Measurements from ENCODE around the gene SRL. TPM values are rescaled to one million over a fixed set of nuclear protein-coding genes. Genes with fewer than 3 reads are reported as not detected.

Gene SRL
- 1 to 10 TPM in 3 of 4 donors, under 1 TPM in 1; 0.83 to 2.2 (median 1.5) TPM for total RNA-seq

DNA sequence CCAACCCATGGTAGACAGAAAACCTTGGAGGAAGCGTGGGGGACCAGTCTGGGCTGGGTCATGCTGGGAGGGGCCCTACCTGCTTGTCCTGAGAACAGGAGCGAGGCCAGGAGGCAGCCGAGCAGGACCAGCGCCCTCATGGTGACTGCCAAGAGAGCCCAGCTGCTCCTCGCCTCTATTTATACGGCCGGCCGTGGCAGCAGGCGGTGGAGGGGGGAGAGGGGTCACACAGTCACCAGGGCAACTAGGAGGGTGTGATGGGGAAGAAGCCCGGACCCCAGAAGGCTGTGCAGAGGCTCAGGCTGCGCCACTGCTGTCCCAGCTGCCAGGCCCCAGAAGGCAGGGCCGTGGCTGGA is at the start of gene SRL:
Gene SRL, minus strand, starts transcription at position 153 of the 356 bp plus-strand sequence. Its CDS starts 13 bp downstream, at position 140.
- Histone ChIP-seq H3K4me1 (peaks cover 8 to 16% (median 12%) of the 10 kb centered on the region in 4 donors), H3K27me3 (no peaks in the 10 kb centered on the region), H3K36me3 (no peaks in the 10 kb centered on the region), H3K4me3 (no peak within 1 kb of the TSS), H3K27ac (replicated peaks in 1 of 4) (peak within 1 kb of the TSS in 1 of 4 donors; percentile 16), H3K9me3 (no peaks in the 10 kb centered on the region)
- TF ChIP-seq POLR2A (IDR thresholded peaks at IDR 0.05; ENCODE audit: low read depth) = no peak
- no peak for TF ChIP-seq POLR2AphosphoS5 (IDR thresholded peaks at IDR 0.05)
- TF ChIP-seq, protein P1, sequence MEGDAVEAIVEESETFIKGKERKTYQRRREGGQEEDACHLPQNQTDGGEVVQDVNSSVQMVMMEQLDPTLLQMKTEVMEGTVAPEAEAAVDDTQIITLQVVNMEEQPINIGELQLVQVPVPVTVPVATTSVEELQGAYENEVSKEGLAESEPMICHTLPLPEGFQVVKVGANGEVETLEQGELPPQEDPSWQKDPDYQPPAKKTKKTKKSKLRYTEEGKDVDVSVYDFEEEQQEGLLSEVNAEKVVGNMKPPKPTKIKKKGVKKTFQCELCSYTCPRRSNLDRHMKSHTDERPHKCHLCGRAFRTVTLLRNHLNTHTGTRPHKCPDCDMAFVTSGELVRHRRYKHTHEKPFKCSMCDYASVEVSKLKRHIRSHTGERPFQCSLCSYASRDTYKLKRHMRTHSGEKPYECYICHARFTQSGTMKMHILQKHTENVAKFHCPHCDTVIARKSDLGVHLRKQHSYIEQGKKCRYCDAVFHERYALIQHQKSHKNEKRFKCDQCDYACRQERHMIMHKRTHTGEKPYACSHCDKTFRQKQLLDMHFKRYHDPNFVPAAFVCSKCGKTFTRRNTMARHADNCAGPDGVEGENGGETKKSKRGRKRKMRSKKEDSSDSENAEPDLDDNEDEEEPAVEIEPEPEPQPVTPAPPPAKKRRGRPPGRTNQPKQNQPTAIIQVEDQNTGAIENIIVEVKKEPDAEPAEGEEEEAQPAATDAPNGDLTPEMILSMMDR (IDR thresholded peaks at IDR 0.05) = no peak
- no peak for TF ChIP-seq EP300 (IDR thresholded peaks at IDR 0.05)
- no CpG with 5 or more reads among the region's 12 CpGs for WGBS
- no peak for DNase-seq (ENCODE audit: extremely low spot score)
- intact Hi-C loops (cut with DNase I) = no loop called here

- Histone ChIP-seq H3K4me3 (no peak overlapping the region), H3K27me3 (no peaks in the 10 kb centered on the region), H3K36me3 (no peaks in the 10 kb centered on the region), H3K27ac (replicated peaks in 1 of 4) (peak overlapping the region in 2 of 4 donors; percentile 5 to 79), H3K4me1 (peaks cover 35 to 61% (median 48%) of the 10 kb centered on the region in 4 donors), H3K9me3 (no peaks in the 10 kb centered on the region)
- 73% methylated on average over 8 of the region's 8 CpGs for WGBS
- no peak for DNase-seq (ENCODE audit: extremely low spot score)
- no peak for TF ChIP-seq EP300 (IDR thresholded peaks at IDR 0.05)
- TF ChIP-seq, protein P1 (IDR thresholded peaks at IDR 0.05) = peak in 1 of 3 experiments; percentile 3
- TF ChIP-seq POLR2AphosphoS5 (IDR thresholded peaks at IDR 0.05) = no peak
- intact Hi-C loops (cut with DNase I) = no loop called here
Measured at GRCh38 chr16:4290236-4290830, 48.5 kb upstream of the SRL start.

GRCh38 chr16:4288148-4288921 is 46.5 kb upstream of the SRL start:
- 19% methylated on average over 15 of the region's 22 CpGs for WGBS
- Histone ChIP-seq H3K4me3 (peak overlapping the region in 1 of 4 donors; percentile 17), H3K36me3 (no peaks in the 10 kb centered on the region), H3K27me3 (peaks cover 0 to 7% (median 0%) of the 10 kb centered on the region in 4 donors), H3K9me3 (no peaks in the 10 kb centered on the region), H3K4me1 (peaks cover 23 to 47% (median 35%) of the 10 kb centered on the region in 4 donors), H3K27ac (replicated peaks in 1 of 4) (peak overlapping the region in 1 of 4 donors; percentile 29)
- DNase-seq (ENCODE audit: extremely low spot score) = no peak
- intact Hi-C loops (cut with DNase I) = no loop called here
- TF ChIP-seq POLR2AphosphoS5 (IDR thresholded peaks at IDR 0.05) = peak in 1 of 2 donors; percentile 39
- TF ChIP-seq EP300 (IDR thresholded peaks at IDR 0.05) = no peak
- TF ChIP-seq POLR2A (IDR thresholded peaks at IDR 0.05; ENCODE audit: low read depth) = no peak
- TF ChIP-seq, protein P1 (IDR thresholded peaks at IDR 0.05) = peak in 2 of 3 experiments; percentile 92 to 95

DNA sequence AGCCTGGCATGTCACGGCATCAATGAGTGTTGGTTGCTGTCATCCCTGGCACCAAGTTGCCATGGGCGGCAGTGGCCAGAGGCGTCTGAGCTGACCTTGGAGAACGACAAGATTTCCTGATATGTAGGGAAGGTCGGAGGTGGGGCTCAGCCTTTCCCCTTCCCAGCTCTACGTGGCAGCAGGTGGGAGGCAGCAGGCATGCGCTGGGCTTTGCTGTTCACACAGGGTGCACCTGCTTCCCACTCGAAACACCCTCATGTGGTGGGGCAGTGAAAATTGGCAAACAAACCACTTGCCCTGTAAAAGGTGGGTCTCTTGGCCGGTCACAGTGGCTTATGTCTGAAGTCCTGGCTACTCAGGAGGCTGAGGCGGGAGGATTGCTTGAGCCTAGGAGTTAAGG is 43.3 kb upstream of the SRL start:
- TF ChIP-seq POLR2AphosphoS5 (IDR thresholded peaks at IDR 0.05) = no peak
- H3K9me3 ChIP-seq = no peaks in the 10 kb centered on the region

GRCh38 chr16:4283939-4284338 is 42.1 kb upstream of the SRL start:
- H3K27ac ChIP-seq (replicated peaks in 1 of 4) = no peak overlapping the region
- DNase-seq (ENCODE audit: extremely low spot score) = no peak
- TF ChIP-seq POLR2AphosphoS5 (IDR thresholded peaks at IDR 0.05) (no peak), EP300 (IDR thresholded peaks at IDR 0.05) (no peak), POLR2A (IDR thresholded peaks at IDR 0.05; ENCODE audit: low read depth) (no peak)
- TF ChIP-seq, protein P1 (IDR thresholded peaks at IDR 0.05) = no peak
- H3K4me1 ChIP-seq = peaks cover 9 to 10% (median 9%) of the 10 kb centered on the region in 4 donors
- 70% methylated on average over 2 of the region's 2 CpGs for WGBS
- no peaks in the 10 kb centered on the region for H3K36me3 ChIP-seq
- no peaks in the 10 kb centered on the region for H3K9me3 ChIP-seq
- H3K4me3 ChIP-seq = no peak overlapping the region
- H3K27me3 ChIP-seq = peaks cover 0 to 7% (median 0%) of the 10 kb centered on the region in 4 donors
- intact Hi-C loops (cut with DNase I) = no loop called here

More for the DNA sequence above, 43.3 kb upstream of the SRL start:
- Histone ChIP-seq H3K27ac (replicated peaks in 1 of 4) (no peak overlapping the region), H3K36me3 (no peaks in the 10 kb centered on the region), H3K27me3 (peaks cover 0 to 7% (median 0%) of the 10 kb centered on the region in 4 donors), H3K4me3 (no peak overlapping the region), H3K4me1 (peaks cover 9 to 16% (median 12%) of the 10 kb centered on the region in 4 donors)
- intact Hi-C loops (cut with DNase I) = no loop called here
- 79% methylated on average over 10 of the region's 10 CpGs for WGBS
- no peak for DNase-seq (ENCODE audit: extremely low spot score)
